ENCODE results near the gene CNPY4. TPM values are rescaled to one million over a fixed set of nuclear protein-coding genes. Genes with fewer than 3 reads are reported as not detected.

Gene CNPY4
- total RNA-seq, 2 experiments from 2014 or later = 20.9 to 26.7 TPM

DNA sequence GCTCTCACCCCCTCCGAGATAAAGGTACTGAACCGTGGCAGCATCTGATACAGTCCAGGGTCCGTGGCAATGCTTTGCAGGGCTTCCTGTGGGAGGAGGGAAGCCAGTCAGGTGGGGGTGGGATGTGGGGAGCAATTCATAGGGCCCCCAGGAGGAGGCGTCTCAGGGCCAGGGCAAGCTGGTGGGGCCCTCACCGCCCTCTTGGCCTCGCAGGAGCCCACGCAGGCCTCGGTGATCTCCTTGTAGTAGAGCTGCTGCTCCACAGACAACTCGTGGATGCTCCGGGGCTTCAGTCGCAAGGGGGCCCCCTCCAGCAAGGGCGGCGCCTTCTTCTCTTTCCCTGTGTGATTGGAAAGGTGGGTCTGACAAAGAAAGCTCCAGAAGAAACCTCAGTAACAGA lies 7.5 kb upstream of the CNPY4 start:
- H3K4me3 ChIP-seq (ENCODE audit: low read depth, low read length, poor library complexity, severe bottlenecking) = no peak overlapping the region
- peaks cover 72% of the 10 kb centered on the region for H3K36me3 ChIP-seq (ENCODE audit: insufficient read depth, low read length)
- no peaks in the 10 kb centered on the region for H3K4me1 ChIP-seq (ENCODE audit: insufficient read depth, low read length, poor library complexity, severe bottlenecking)
- intact Hi-C loops (cut with micrococcal nuclease; ENCODE audit: unreplicated experiment) = no loop called here
- H3K4me2 ChIP-seq (ENCODE audit: low read length) = no peak overlapping the region
- no peak for TF ChIP-seq EZH2phosphoT487 (IDR thresholded peaks at IDR 0.05; ENCODE audit: borderline replicate concordance, low read depth, low read length)
- TF ChIP-seq, protein P1, sequence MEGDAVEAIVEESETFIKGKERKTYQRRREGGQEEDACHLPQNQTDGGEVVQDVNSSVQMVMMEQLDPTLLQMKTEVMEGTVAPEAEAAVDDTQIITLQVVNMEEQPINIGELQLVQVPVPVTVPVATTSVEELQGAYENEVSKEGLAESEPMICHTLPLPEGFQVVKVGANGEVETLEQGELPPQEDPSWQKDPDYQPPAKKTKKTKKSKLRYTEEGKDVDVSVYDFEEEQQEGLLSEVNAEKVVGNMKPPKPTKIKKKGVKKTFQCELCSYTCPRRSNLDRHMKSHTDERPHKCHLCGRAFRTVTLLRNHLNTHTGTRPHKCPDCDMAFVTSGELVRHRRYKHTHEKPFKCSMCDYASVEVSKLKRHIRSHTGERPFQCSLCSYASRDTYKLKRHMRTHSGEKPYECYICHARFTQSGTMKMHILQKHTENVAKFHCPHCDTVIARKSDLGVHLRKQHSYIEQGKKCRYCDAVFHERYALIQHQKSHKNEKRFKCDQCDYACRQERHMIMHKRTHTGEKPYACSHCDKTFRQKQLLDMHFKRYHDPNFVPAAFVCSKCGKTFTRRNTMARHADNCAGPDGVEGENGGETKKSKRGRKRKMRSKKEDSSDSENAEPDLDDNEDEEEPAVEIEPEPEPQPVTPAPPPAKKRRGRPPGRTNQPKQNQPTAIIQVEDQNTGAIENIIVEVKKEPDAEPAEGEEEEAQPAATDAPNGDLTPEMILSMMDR (conservative IDR thresholded peaks at IDR 0.05; ENCODE audit: low read length) = no peak
- ChIA-PET POLR2A (interaction anchor here (1.3 kb wide), 1 partner anchor 10 kb away, joined by 5 read pairs; no protein-coding TSS in a partner anchor), CTCF (ENCODE audit: unreplicated experiment) (interaction anchor here (0.5 kb wide), 1 partner anchor 102 kb away, joined by 4 read pairs; no protein-coding TSS in a partner anchor)
- H3K9me3 ChIP-seq (ENCODE audit: low read length) = no peaks in the 10 kb centered on the region
- no peaks in the 10 kb centered on the region for H3K79me2 ChIP-seq (ENCODE audit: insufficient read depth, low read depth, low read length)
- DNase-seq (ENCODE audit: low spot score) = no peak
- no peaks in the 10 kb centered on the region for H3K9me2 ChIP-seq (ENCODE audit: insufficient read depth, low read length)
- H4K20me1 ChIP-seq (ENCODE audit: insufficient read depth, low read length) = no peaks in the 10 kb centered on the region
- no peak overlapping the region for H2AFZ ChIP-seq (ENCODE audit: low read length)
- BruUV-seq (replicated peaks) = no TSS peak
- no peak overlapping the region for H3K27ac ChIP-seq (ENCODE audit: low read depth, low read length, poor library complexity, severe bottlenecking)

DNA sequence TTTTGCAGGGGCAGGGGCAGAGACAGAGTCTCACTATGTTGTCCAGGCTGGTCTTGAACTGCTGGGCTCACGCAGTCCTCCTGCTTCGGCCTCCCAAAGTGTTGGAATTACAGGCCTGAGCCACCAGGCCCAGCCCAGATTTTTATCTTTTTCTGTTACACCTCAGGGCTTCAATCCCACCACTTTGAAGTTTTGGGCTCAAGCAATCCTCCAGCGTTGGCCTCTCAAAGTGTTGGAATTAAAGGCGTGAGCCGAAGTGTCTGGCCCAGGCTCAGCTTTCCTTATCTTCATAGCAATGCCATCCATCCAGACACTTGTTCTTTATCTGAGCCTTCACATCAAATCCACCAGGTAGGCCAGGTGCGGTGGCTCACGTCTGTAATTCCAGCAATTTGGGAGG lies 4.4 kb upstream of the CNPY4 start:
- H3K36me3 ChIP-seq (ENCODE audit: insufficient read depth, low read length) = peaks cover 46% of the 10 kb centered on the region
- H3K27ac ChIP-seq (ENCODE audit: low read depth, low read length, poor library complexity, severe bottlenecking) = no peak overlapping the region
- H4K20me1 ChIP-seq (ENCODE audit: insufficient read depth, low read length) = no peaks in the 10 kb centered on the region
- H2AFZ ChIP-seq (ENCODE audit: low read length) = no peak overlapping the region
- H3K4me3 ChIP-seq (ENCODE audit: low read depth, low read length, poor library complexity, severe bottlenecking) = no peak overlapping the region
- intact Hi-C loops (cut with micrococcal nuclease; ENCODE audit: unreplicated experiment) = no loop called here
- H3K9me3 ChIP-seq (ENCODE audit: low read length) = no peaks in the 10 kb centered on the region
- H3K4me2 ChIP-seq (ENCODE audit: low read length) = no peak overlapping the region
- H3K79me2 ChIP-seq (ENCODE audit: insufficient read depth, low read depth, low read length) = peaks cover 9% of the 10 kb centered on the region; the same call in 1 of the 2 replicates
- no peak for TF ChIP-seq EZH2phosphoT487 (IDR thresholded peaks at IDR 0.05; ENCODE audit: borderline replicate concordance, low read depth, low read length)
- TF ChIP-seq, protein P1 (conservative IDR thresholded peaks at IDR 0.05; ENCODE audit: low read length) = no peak
- ChIA-PET CTCF (ENCODE audit: unreplicated experiment) (no interaction called here), POLR2A (interaction anchor here (1.6 kb wide), 1 partner anchor 11 kb away, joined by 4 read pairs; the partner anchor contains the start of gene MBLAC1)
- peaks cover 5% of the 10 kb centered on the region for H3K4me1 ChIP-seq (ENCODE audit: insufficient read depth, low read length, poor library complexity, severe bottlenecking)
- BruUV-seq (replicated peaks) = no TSS peak
- DNase-seq (ENCODE audit: low spot score) = no peak
- no peaks in the 10 kb centered on the region for H3K9me2 ChIP-seq (ENCODE audit: insufficient read depth, low read length)

GRCh38 chr7:100118388-100119071 lies 904 bp upstream of the CNPY4 start:
- H2AFZ ChIP-seq (ENCODE audit: low read length) = peak overlapping the region; percentile 84; the same call in 1 of the 2 replicates
- DNase-seq (ENCODE audit: low spot score) = no peak
- H4K20me1 ChIP-seq (ENCODE audit: insufficient read depth, low read length) = no peaks in the 10 kb centered on the region
- H3K9me2 ChIP-seq (ENCODE audit: insufficient read depth, low read length) = no peaks in the 10 kb centered on the region
- peak overlapping the region; percentile 85 for H3K4me2 ChIP-seq (ENCODE audit: low read length)
- TF ChIP-seq EZH2phosphoT487 (IDR thresholded peaks at IDR 0.05; ENCODE audit: borderline replicate concordance, low read depth, low read length) = no peak
- TSS peak; percentile 75 for BruUV-seq (replicated peaks)
- peak overlapping the region; percentile 80 for H3K4me3 ChIP-seq (ENCODE audit: low read depth, low read length, poor library complexity, severe bottlenecking)
- intact Hi-C loops (cut with micrococcal nuclease; ENCODE audit: unreplicated experiment) = loop anchor here (1.0 kb wide), 1 partner anchor 17 kb away; the partner anchor contains the start of genes AP4M1 and MCM7
- H3K79me2 ChIP-seq (ENCODE audit: insufficient read depth, low read depth, low read length) = peaks cover 19% of the 10 kb centered on the region; the same call in 1 of the 2 replicates
- peaks cover 27% of the 10 kb centered on the region for H3K36me3 ChIP-seq (ENCODE audit: insufficient read depth, low read length)
- POLR2A ChIA-PET = interaction anchor here (0.6 to 0.9 kb wide), 2 partner anchors 15 to 17 kb away, joined by 3 read pairs; no protein-coding TSS in a partner anchor
- CTCF ChIA-PET (ENCODE audit: unreplicated experiment) = no interaction called here
- H3K27ac ChIP-seq (ENCODE audit: low read depth, low read length, poor library complexity, severe bottlenecking) = peak overlapping the region; percentile 73
- peaks cover 11% of the 10 kb centered on the region for H3K4me1 ChIP-seq (ENCODE audit: insufficient read depth, low read length, poor library complexity, severe bottlenecking)
- no peaks in the 10 kb centered on the region for H3K9me3 ChIP-seq (ENCODE audit: low read length)

All from OCI-LY7 (cell line).